Skeletal muscle tissue (tissue), 4 donors: Measurements from ENCODE around the gene RBM42. TPM values are rescaled to one million over a fixed set of nuclear protein-coding genes. Genes with fewer than 3 reads are reported as not detected.
"Not testable (repeated sequence)": the region's sequence is repeated elsewhere in the genome, so short reads cannot be mapped to it uniquely, and the experiment has no call there.

Experiments used
- H3K27ac ChIP-seq: one replicate; pipeline ENCODE4 v1.7.0; 2013; ENCODE audit warnings: mild to moderate bottlenecking, low read depth, low read length, inconsistent platforms
- H3K27me3 ChIP-seq, 3 donors: one replicate each; pipeline ENCODE4 v1.7.0; 2013; ENCODE audit warnings: low read length in 3 of 3; ENCODE audit not compliant: control insufficient read depth in 3 of 3, insufficient read depth in 3 of 3
- H3K36me3 ChIP-seq, 3 donors: one replicate each; pipeline ENCODE4 v1.7.0; 2013; ENCODE audit warnings: low read length in 3 of 3; ENCODE audit not compliant: control insufficient read depth in 3 of 3, insufficient read depth in 3 of 3
- H3K4me1 ChIP-seq, 3 donors: one replicate each; pipeline ENCODE4 v1.7.0; 2013; ENCODE audit warnings: low read length in 3 of 3, mild to moderate bottlenecking in 3 of 3; ENCODE audit not compliant: control insufficient read depth in 3 of 3, insufficient read depth in 3 of 3
- H3K4me3 ChIP-seq, 3 donors: one replicate each; pipeline ENCODE4 v1.7.0; 2013; ENCODE audit warnings: low read length in 3 of 3
- H3K9ac ChIP-seq, 3 donors: one replicate each; pipeline ENCODE4 v1.7.0; 2013; ENCODE audit warnings: low read length in 3 of 3, mild to moderate bottlenecking in 3 of 3, moderate library complexity in 2 of 3, low read depth in 1 of 3
- H3K9me3 ChIP-seq, 3 donors: one replicate each; pipeline ENCODE4 v1.7.0; 2013; ENCODE audit warnings: low read length in 3 of 3; ENCODE audit not compliant: control insufficient read depth in 3 of 3
- total RNA-seq: library from RNA; depleted of rRNA; stranded (reverse); fragments of >200 nt; gene quantifications from one replicate; pipeline ENCODE4 v1.2.3, GENCODE V29; 2014
- donor health status: Osteomylitis.

RBM42 gene
- total RNA-seq, 1 donor from 2014 or later: 20.9 TPM

DNA sequence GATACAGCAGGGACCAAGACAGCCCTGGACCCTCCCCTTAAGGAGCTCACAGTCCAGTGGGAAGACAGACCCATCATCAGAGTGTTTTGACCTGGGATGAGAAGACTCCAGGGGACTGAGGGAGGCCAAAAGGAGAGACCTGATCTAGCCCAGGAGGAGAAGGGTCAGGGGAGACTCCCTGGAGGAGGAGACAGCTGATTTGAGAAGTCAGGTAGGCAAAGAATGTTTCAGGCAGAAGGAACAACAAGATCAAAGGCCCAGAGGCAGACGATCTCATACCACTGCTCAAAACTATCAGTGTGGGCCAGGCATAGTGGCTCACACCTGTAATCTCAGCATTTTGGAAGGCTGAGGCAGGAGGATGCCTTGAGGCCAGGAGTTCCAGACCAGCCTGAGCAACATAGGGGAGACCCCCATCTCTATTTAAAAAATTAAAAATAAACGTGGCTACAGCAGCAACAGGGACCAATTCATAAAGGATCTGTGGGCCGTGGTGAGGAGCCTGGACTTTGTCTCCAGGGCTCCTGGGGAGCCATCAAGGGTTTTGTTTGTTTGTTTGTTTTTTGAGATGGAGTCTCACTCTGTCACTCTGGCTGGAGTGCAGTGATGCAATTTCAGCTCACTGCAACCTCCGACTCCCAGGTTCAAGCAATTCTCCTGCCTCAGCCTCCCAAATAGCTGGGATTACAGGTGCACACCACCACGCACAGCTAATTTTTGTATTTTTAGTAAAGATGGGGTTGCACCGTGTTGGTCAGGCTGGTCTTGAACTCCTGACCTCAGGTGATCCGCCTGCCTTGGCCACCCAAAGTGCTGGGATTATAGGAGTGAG is 17.1 kb downstream of the RBM42 start:
- Histone ChIP-seq H3K27me3 (peaks cover 0 to 13% (median 0%) of the 10 kb centered on the region in 3 donors), H3K4me1 (peaks cover 28 to 43% (median 32%) of the 10 kb centered on the region in 3 donors)

DNA sequence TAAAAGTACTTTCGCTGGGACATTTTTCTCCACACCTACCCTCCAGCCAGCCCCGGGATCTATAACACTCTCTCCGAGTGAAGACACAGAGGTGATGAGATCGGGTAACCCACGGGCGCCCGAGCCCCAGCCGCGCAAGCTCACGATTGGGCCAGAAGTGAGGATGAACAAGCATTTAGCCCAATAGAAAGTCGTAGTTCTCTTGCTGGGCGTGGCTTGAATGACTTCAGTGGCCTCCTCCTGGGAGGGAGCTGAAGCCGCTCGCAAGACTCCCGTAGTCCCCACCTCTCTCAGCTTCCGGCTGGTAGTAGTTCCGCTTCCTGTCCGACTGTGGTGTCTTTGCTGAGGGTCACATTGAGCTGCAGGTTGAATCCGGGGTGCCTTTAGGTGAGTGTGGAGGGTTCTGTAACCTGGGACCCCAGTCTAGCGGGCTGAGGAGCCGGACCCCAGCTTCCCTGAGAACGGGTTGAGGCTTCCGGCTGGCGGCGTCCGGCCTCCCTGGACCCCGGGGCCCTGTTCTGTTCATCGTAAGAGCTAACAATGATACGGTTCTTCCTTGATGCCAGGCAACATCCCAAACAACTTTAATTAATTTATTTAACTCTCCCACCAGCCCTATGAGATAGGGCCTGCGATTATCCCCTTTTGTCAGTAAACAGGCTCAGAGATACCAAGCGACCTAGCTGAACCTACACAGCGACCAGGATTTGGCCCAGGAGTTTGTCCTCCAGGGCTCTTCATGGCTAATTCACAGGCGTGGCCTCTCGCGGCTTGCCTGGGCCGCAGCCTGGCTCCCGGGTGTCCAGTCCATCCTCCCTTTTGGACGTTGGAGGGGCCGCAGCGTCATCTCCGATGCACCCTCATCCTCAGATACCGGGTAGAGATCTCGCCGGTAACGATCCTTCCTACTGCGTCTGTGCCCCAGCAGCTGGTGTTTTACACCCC is 19.5 kb downstream of the RBM42 start, which contains the start of gene COX6B1:
TSS of gene COX6B1 (plus strand) at position 307 of the 945 bp plus-strand sequence. CDS start 2,921 bp downstream, outside the sequence.
- H3K9ac ChIP-seq: peak within 1 kb of the TSS; percentile 96 to 98 (median 98)
- peaks cover 10 to 15% (median 13%) of the 10 kb centered on the region in 3 donors for H3K36me3 ChIP-seq
- peak within 1 kb of the TSS; percentile 87 to 94 (median 90) for H3K4me3 ChIP-seq
- H3K27me3 ChIP-seq: peaks cover 0 to 2% (median 0%) of the 10 kb centered on the region in 3 donors
- H3K4me1 ChIP-seq: peaks cover 28 to 44% (median 31%) of the 10 kb centered on the region in 3 donors
- H3K9me3 ChIP-seq: no peaks in the 10 kb centered on the region
- H3K27ac ChIP-seq: peak within 1 kb of the TSS; percentile 86

More for the DNA sequence above, 17.1 kb downstream of the RBM42 start:
- Histone ChIP-seq H3K4me3 (peak overlapping the region in 1 of 3 donors; percentile 81), H3K27ac (no peak overlapping the region), H3K9ac (peak overlapping the region in 2 of 3 donors; percentile 23 to 28), H3K36me3 (peaks cover 2 to 6% (median 3%) of the 10 kb centered on the region in 3 donors), H3K9me3 (no peaks in the 10 kb centered on the region)

DNA sequence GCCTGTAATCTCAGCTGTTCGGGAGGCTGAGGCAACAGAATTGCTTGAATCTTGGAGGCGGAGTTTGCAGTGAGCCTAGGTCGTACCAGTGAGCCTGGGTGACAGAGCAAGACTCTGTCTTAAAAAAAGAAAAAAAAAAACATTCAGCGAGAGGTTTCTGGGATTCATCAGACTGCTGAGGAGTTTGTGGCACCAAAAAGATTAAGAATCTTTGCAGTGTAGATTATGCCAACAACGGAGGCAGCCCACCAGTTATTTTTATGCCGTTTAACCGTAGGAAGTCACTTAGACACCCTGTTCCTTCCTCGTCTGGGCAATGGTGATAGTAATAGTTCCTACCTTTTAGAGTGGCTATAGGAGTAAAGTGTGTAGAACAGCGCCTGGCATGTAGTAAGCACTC is 21.7 kb downstream of the RBM42 start:
- Histone ChIP-seq H3K9me3 (no peaks in the 10 kb centered on the region), H3K9ac (no peak overlapping the region), H3K27ac (no peak overlapping the region), H3K27me3 (no peaks in the 10 kb centered on the region), H3K4me3 (no peak overlapping the region), H3K36me3 (peaks cover 28 to 33% (median 28%) of the 10 kb centered on the region in 3 donors), H3K4me1 (peaks cover 12 to 26% (median 19%) of the 10 kb centered on the region in 3 donors)

DNA sequence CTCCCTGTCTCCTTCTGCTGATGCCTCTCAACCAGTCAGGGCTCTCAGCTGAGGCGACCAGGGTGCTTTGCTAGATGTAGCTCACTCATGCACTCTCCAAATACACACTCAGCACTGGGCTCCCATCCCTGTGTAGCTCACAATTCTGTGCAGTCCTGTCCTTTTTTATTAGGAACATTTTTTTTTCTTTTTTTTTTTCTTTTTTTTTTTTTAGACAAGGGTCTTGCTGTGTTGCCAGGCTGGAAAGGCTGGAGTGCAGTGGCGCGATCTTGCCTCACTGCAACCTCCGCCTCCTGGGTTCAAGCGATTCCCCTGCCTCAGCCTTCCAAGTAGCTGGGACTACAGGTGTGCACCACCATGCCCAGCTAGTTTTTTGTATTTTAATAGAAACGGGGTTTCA is 26.0 kb downstream of the RBM42 start:
- not testable (repeated sequence) for H3K4me3 ChIP-seq, H3K9me3 ChIP-seq, H3K4me1 ChIP-seq, H3K9ac ChIP-seq, H3K27me3 ChIP-seq, H3K27ac ChIP-seq
- H3K36me3 ChIP-seq: peaks cover 55 to 67% (median 58%) of the 10 kb centered on the region in 3 donors

DNA sequence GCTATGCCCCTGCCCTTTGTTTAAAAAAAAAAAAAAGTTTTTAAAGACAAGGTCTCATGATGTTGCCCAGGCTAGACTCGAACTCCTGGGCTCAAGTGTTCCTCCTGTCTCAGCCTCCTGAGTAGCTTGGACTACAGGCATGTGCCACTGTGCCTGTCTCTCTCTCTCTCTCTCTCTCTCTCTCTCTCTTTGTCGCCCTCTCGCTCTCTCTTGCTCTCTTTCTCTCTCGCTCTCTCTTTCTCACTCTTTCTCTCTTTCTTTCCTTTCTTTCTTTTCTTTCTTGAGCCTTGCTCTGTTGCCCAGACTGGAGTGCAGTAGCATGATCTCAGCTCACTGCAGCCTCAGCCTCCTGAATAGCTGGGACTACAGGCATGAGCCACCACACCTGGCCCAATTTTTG is 26.8 kb downstream of the RBM42 start:
- no peak overlapping the region for H3K27ac ChIP-seq
- peaks cover 58 to 67% (median 58%) of the 10 kb centered on the region in 3 donors for H3K36me3 ChIP-seq
- H3K9me3 ChIP-seq: no peaks in the 10 kb centered on the region
- H3K27me3 ChIP-seq: no peaks in the 10 kb centered on the region
- no peak overlapping the region for H3K4me3 ChIP-seq
- H3K4me1 ChIP-seq: peaks cover 0 to 4% (median 3%) of the 10 kb centered on the region in 3 donors
- H3K9ac ChIP-seq: no peak overlapping the region

DNA sequence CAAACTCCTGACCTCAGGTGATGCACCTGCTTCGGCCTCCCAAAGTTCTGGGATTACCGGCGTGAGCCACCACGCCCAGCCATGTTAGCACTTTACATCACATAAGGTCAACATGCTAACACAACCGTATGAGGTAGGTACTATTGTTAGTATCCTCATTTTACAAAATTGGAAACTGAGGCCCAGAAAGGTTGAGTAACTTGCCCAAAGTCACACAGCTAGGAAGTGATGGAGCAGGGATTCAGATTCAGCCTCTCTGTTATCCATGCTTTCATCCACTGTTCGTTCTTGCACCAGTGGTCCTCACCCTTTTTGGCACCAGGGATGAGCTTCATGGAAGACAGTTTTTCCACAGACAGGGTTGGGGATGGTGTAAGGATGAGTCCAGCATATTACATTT is 27.9 kb downstream of the RBM42 start:
- Histone ChIP-seq H3K27me3 (no peaks in the 10 kb centered on the region), H3K27ac (no peak overlapping the region), H3K4me1 (no peaks in the 10 kb centered on the region), H3K4me3 (no peak overlapping the region), H3K9me3 (no peaks in the 10 kb centered on the region), H3K36me3 (peaks cover 53 to 66% (median 53%) of the 10 kb centered on the region in 3 donors), H3K9ac (no peak overlapping the region)

DNA sequence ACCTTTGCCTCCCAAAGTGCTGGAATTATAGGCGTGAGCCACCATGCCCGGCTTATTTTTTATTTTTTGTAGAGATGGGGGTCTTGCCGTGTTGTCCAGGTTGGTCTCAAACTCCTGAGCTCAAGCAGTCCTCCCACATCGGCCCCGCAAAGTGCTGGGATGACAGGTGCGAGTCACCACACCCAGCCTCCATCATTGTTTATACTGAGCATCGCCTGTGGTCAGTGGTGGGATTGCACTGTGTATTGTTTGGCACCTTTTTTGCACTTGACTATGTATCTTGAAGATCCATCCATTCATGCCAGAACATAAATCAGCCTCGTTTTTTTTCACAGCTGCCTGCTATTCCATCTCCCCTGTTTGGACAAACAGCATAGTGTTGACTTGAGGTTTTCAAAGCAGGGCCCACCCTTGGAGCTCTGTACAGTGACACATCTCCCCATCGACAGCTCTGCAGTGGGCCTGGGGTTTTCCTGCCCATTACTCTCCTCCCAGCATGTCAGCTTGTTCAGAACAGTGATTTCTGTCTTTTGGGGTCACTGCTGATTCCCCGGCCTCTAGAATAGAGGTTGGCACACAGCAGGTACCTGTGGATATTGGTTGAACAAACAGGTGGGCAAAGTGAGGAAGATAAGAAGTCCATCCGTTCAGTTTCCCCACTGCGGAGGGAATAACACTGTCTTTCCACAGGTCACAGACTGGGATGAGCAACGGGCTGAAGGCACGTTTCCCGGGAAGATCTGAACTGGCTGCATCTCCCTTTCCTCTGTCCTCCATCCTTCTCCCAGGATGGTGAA is 29.3 kb downstream of the RBM42 start:
- peaks cover 48 to 73% (median 51%) of the 10 kb centered on the region in 3 donors for H3K36me3 ChIP-seq
- H3K4me1 ChIP-seq: no peaks in the 10 kb centered on the region
- H3K9ac ChIP-seq: no peak overlapping the region
- H3K27ac ChIP-seq: no peak overlapping the region
- no peaks in the 10 kb centered on the region for H3K9me3 ChIP-seq
- H3K27me3 ChIP-seq: no peaks in the 10 kb centered on the region
- no peak overlapping the region for H3K4me3 ChIP-seq

DNA sequence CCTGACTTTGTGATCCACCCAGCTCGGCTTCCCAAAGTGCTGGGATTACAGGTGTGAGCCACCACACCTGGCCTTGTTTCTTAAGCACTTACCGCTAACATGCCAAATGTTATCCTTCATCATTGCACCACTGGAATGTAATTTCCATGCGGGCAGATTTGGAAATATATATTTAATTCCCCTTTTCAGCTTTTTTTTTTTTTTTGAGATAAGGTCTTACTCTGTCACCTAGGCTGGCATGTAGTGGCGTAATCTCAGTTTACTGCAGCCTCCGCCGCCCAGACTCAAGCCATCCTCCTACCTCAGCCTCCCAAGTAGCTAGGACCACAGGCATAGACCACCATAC is 33.1 kb downstream of the RBM42 start:
- H3K4me1 ChIP-seq: no peaks in the 10 kb centered on the region
- H3K9ac ChIP-seq: no peak overlapping the region
- H3K36me3 ChIP-seq: peaks cover 22 to 56% (median 30%) of the 10 kb centered on the region in 3 donors
- H3K9me3 ChIP-seq: no peaks in the 10 kb centered on the region
- no peak overlapping the region for H3K27ac ChIP-seq
- H3K27me3 ChIP-seq: no peaks in the 10 kb centered on the region
- no peak overlapping the region for H3K4me3 ChIP-seq

DNA sequence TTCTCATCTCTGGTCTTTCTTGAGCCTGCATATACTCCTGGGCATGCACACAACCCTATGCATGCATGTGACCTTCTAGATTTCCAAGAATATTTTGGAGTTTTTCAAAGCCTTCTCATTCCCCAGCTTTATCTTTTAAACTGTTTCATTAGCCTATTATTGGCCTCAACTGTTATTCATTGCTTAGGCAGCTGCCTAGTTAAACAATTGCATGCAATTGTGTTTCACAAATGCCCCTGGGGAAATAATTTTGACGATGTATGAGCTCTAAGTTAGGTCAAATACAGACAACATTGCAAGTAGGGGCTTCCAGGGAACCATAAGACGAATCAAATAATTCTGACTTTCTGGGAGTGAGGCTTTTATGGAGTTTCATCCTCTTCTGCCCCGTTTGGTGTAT is 35.1 kb downstream of the RBM42 start:
- H3K4me3 ChIP-seq: no peak overlapping the region
- no peaks in the 10 kb centered on the region for H3K4me1 ChIP-seq
- H3K9me3 ChIP-seq: no peaks in the 10 kb centered on the region
- no peak overlapping the region for H3K9ac ChIP-seq
- peaks cover 0 to 4% (median 2%) of the 10 kb centered on the region in 3 donors for H3K27me3 ChIP-seq
- no peak overlapping the region for H3K27ac ChIP-seq
- peaks cover 6 to 38% (median 15%) of the 10 kb centered on the region in 3 donors for H3K36me3 ChIP-seq
